Spleen (tissue), 11 donors: ENCODE results near the gene DESI1. TPM values are rescaled to one million over a fixed set of nuclear protein-coding genes. Genes with fewer than 3 reads are reported as not detected.

Experiments used
- DNase-seq: peaks from one replicate; pipeline ENCODE4 v3.0.0-alpha.2; 2020
- H3K27ac ChIP-seq, 8 donors: fragments of 200-600 bp; sonication (generic) in 7 of 8; 1 replicate in 4 of 8; 2 replicates in 4 of 8; pipeline versions ENCODE4 v1.5.0 to v1.8.0; 2016 to 2021; ENCODE audit warnings: inconsistent platforms in 4 of 8, mild to moderate bottlenecking in 4 of 8, moderate library complexity in 1 of 8
- H3K27me3 ChIP-seq, 7 donors: fragments of 200-600 bp; sonication (generic) in 6 of 7; replicated peaks in 1 of 7; 1 replicate in 4 of 7; 2 replicates in 3 of 7; pipeline versions ENCODE4 v1.5.0 to v1.8.0; 2016 to 2021; ENCODE audit warnings: inconsistent platforms in 3 of 7, mild to moderate bottlenecking in 1 of 7
- H3K36me3 ChIP-seq, 6 donors: fragments of 200-600 bp; sonication (generic) in 5 of 6; 1 replicate in 4 of 6; 2 replicates in 2 of 6; pipeline versions ENCODE4 v1.5.0 to v1.8.0; 2016 to 2021; ENCODE audit warnings: inconsistent platforms in 2 of 6
- H3K4me1 ChIP-seq, 6 donors: fragments of 200-600 bp; sonication (generic) in 5 of 6; 1 replicate in 3 of 6; 2 replicates in 3 of 6; pipeline versions ENCODE4 v1.5.0 to v1.8.0; 2016 to 2021; ENCODE audit warnings: inconsistent platforms in 3 of 6
- H3K4me3 ChIP-seq, 8 donors: fragments of 200-600 bp; sonication (generic) in 7 of 8; 1 replicate in 4 of 8; 2 replicates in 4 of 8; pipeline versions ENCODE4 v1.5.0 to v1.8.0; 2016 to 2021; ENCODE audit warnings: inconsistent platforms in 4 of 8, mild to moderate bottlenecking in 4 of 8, moderate library complexity in 2 of 8
- H3K9me3 ChIP-seq, 8 donors: fragments of 200-600 bp; sonication (generic) in 7 of 8; 1 replicate in 4 of 8; 2 replicates in 4 of 8; pipeline versions ENCODE4 v1.5.0 to v1.8.0; 2016 to 2021; ENCODE audit warnings: inconsistent platforms in 4 of 8
- CTCF ChIP-seq, 11 experiments: fragments of 200-600 bp in 7 of 11; fragments of 450-650 bp in 4 of 11; sonication (generic) in 4 of 11; IDR thresholded peaks in 8 of 11; conservative IDR thresholded peaks in 3 of 11; 1 replicate in 7 of 11; 2 replicates in 4 of 11; pipeline versions ENCODE4 v1.4.0 to v1.8.0; 2016 to 2021; ENCODE audit warnings: antibody characterized with exemption in 11 of 11, inconsistent platforms in 4 of 11, mild to moderate bottlenecking in 1 of 11
- POLR2A ChIP-seq, 3 donors: fragments of 450-650 bp; IDR thresholded peaks; one replicate each; pipeline ENCODE4 v1.5.1; 2017; ENCODE audit warnings: antibody characterized with exemption in 3 of 3, mild to moderate bottlenecking in 1 of 3
- POLR2AphosphoS5 ChIP-seq, 3 donors: sonication (generic); formaldehyde crosslinking; IDR thresholded peaks; one replicate each; pipeline ENCODE4 v1.5.1; 2017; ENCODE audit warnings: antibody characterized with exemption in 3 of 3
- WGBS, 5 donors: extraction: QIAGEN DNeasy Blood & Tissue Kit in 3 of 5; methylation state at CpG; one replicate each; pipeline versions ENCODE4 v1.1.5 to v1.1.7; 2013 to 2018; 5-methylcytosine and 5-hydroxymethylcytosine counted together
- intact Hi-C: fragments of 100-400 bp; cut with DNase I; formaldehyde crosslinking; loops from one replicate; pipeline ENCODE4 v1.15.0; 2023; ENCODE audit warnings: low total_unique reads
- polyA plus RNA-seq, 3 donors: library from polyadenylated mRNA; stranded (reverse); fragments of 200-250 nt; gene quantifications; one replicate each; pipeline ENCODE4 v1.2.1, GENCODE V29; 2013
- total RNA-seq, 7 donors: library from RNA; depleted of rRNA in 3 of 7; stranded (reverse); fragments of >200 nt in 3 of 7; fragmentation: NEBNext Ultra II Directional in 4 of 7; extraction: Animal tissue kit (Norgen Biotek cat#: 25700) in 4 of 7; gene quantifications; one replicate each; pipeline versions ENCODE4 v1.1.0 to v1.2.1, GENCODE V29; 2016 to 2021
- donor health status: healthy with polysubstance abuse.
- donor health status: DM: no; HTN: no; CAD: no; lungs with moderate emphysema.
- donor health status: DM: no; HTN: no; CAD: no.
- donor health status: Bipolar disorder and iron deficiency.
- donor health status: healthy.
- donor health status: DM: no; HTN: no; CAD: no.
- donor health status: DM: yes; HTN: yes; CAD: no.

DESI1 gene
- total and polyA plus RNA-seq, 10 donors = 8.1 to 29.8 (median 20.3) TPM

- DNase-seq = no peak
- intact Hi-C loops = no loop called here
- Histone ChIP-seq H3K4me3 (no peak overlapping the region), H3K27ac (no peak overlapping the region), H3K36me3 (no peaks in the 10 kb centered on the region), H3K4me1 (peaks cover 0 to 5% (median 0%) of the 10 kb centered on the region in 6 donors), H3K27me3 (peaks cover 0 to 31% (median 6%) of the 10 kb centered on the region in 7 donors), H3K9me3 (no peaks in the 10 kb centered on the region)
- WGBS, 5 donors = 62 to 79% (median 73%) methylated on average over 6 to 8 of the region's 8 CpGs
- TF ChIP-seq CTCF (IDR thresholded peaks at IDR 0.05 in 8 of 11, conservative IDR thresholded peaks at IDR 0.05 in 3 of 11) = no peak
- TF ChIP-seq POLR2A (IDR thresholded peaks at IDR 0.05) = no peak
- TF ChIP-seq POLR2AphosphoS5 (IDR thresholded peaks at IDR 0.05) = no peak
These were observed 55.3 kb downstream of the DESI1 start for GRCh38 chr22:41565403-41566054.

- intact Hi-C loops = no loop called here
- Histone ChIP-seq H3K36me3 (no peaks in the 10 kb centered on the region), H3K9me3 (no peaks in the 10 kb centered on the region), H3K4me3 (no peak overlapping the region), H3K27ac (no peak overlapping the region), H3K27me3 (peaks cover 0 to 40% (median 8%) of the 10 kb centered on the region in 7 donors), H3K4me1 (peaks cover 0 to 5% (median 0%) of the 10 kb centered on the region in 6 donors)
- 77 to 93% (median 87%) methylated on average over 8 of the region's 8 CpGs for WGBS, 5 donors
- DNase-seq = no peak
- TF ChIP-seq CTCF (IDR thresholded peaks at IDR 0.05 in 8 of 11, conservative IDR thresholded peaks at IDR 0.05 in 3 of 11) = no peak
- no peak for TF ChIP-seq POLR2A (IDR thresholded peaks at IDR 0.05)
- no peak for TF ChIP-seq POLR2AphosphoS5 (IDR thresholded peaks at IDR 0.05)
These were observed 56.3 kb downstream of the DESI1 start for GRCh38 chr22:41564563-41564962.

- intact Hi-C loops = no loop called here
- TF ChIP-seq CTCF (IDR thresholded peaks at IDR 0.05 in 8 of 11, conservative IDR thresholded peaks at IDR 0.05 in 3 of 11) (no peak), POLR2A (IDR thresholded peaks at IDR 0.05) (no peak), POLR2AphosphoS5 (IDR thresholded peaks at IDR 0.05) (no peak)
- no peaks in the 10 kb centered on the region for H3K36me3 ChIP-seq
- no peaks in the 10 kb centered on the region for H3K9me3 ChIP-seq
- no peak overlapping the region for H3K27ac ChIP-seq
- DNase-seq = no peak
- peaks cover 0 to 54% (median 8%) of the 10 kb centered on the region in 7 donors for H3K27me3 ChIP-seq
- H3K4me1 ChIP-seq = peaks cover 0 to 5% (median 0%) of the 10 kb centered on the region in 6 donors
- H3K4me3 ChIP-seq = no peak overlapping the region
- WGBS, 5 donors = 57 to 68% (median 60%) methylated on average over 10 of the region's 10 CpGs
These were observed 57.7 kb downstream of the DESI1 start for GRCh38 chr22:41563051-41563711.

GRCh38 chr22:41562461-41562860 is 58.4 kb downstream of the DESI1 start:
- Histone ChIP-seq H3K4me1 (peaks cover 0 to 5% (median 0%) of the 10 kb centered on the region in 6 donors), H3K4me3 (no peak overlapping the region)

More at GRCh38 chr22:41562461-41562860, 58.4 kb downstream of the DESI1 start:
- TF ChIP-seq POLR2A (IDR thresholded peaks at IDR 0.05) (no peak), CTCF (IDR thresholded peaks at IDR 0.05 in 8 of 11, conservative IDR thresholded peaks at IDR 0.05 in 3 of 11) (no peak), POLR2AphosphoS5 (IDR thresholded peaks at IDR 0.05) (no peak)
- WGBS, 5 donors = 69 to 83% (median 77%) methylated on average over 4 of the region's 4 CpGs
- intact Hi-C loops = no loop called here
- no peak overlapping the region for H3K27ac ChIP-seq
- H3K9me3 ChIP-seq = no peaks in the 10 kb centered on the region
- no peak for DNase-seq
- no peaks in the 10 kb centered on the region for H3K36me3 ChIP-seq
- peaks cover 0 to 61% (median 11%) of the 10 kb centered on the region in 7 donors for H3K27me3 ChIP-seq
